HL-60 (cell line): ENCODE data around the gene BABAM1.

Experiments used
- DNase-seq, 2 experiments: peaks; one replicate each; pipeline ENCODE4 v3.0.0-alpha.2; 2010 to 2020; ENCODE audit warnings: low read depth in 1 of 2, low spot score in 1 of 2
- H3K27ac ChIP-seq: fragments of 250-450 bp; sonication (Bioruptor Pico); replicated peaks from 2 replicates; pipeline ENCODE4 v1.5.1; 2020; ENCODE audit warnings: mild to moderate bottlenecking, moderate library complexity
- H3K27me3 ChIP-seq: fragments of 250-450 bp; sonication (Bioruptor Pico); 2 replicates; pipeline ENCODE4 v1.5.1; 2021; ENCODE audit warnings: mild to moderate bottlenecking, moderate library complexity; ENCODE audit not compliant: insufficient read depth, poor library complexity, severe bottlenecking
- H3K4me3 ChIP-seq: replicated peaks from 2 replicates; pipeline ENCODE4 v1.5.1; 2011; ENCODE audit warnings: mild to moderate bottlenecking, control low read depth, low read length; ENCODE audit not compliant: insufficient read depth
- CTCF ChIP-seq: IDR thresholded peaks from one replicate; pipeline ENCODE4 v1.5.1; 2011; ENCODE audit warnings: low read length, control low read depth, inconsistent platforms; ENCODE audit not compliant: insufficient read depth
- GABPA ChIP-seq: IDR thresholded peaks from 2 replicates; pipeline ENCODE4 v1.6.1; 2012; ENCODE audit warnings: low read depth
- POLR2AphosphoS5 ChIP-seq: IDR thresholded peaks from 2 replicates; pipeline ENCODE4 v1.6.1; 2012; ENCODE audit warnings: low read depth
- REST ChIP-seq: IDR thresholded peaks from 2 replicates; pipeline ENCODE4 v1.6.1; 2012; ENCODE audit warnings: low read depth; ENCODE audit not compliant: insufficient replicate concordance
- SPI1 ChIP-seq: IDR thresholded peaks from 2 replicates; pipeline ENCODE4 v1.6.1; 2012; ENCODE audit warnings: low read depth, mild to moderate bottlenecking, borderline replicate concordance

The BABAM1 gene

GRCh38 chr19:17232258-17232657 lies 35.0 kb upstream of the BABAM1 start:
- no peak for TF ChIP-seq POLR2AphosphoS5
- TF ChIP-seq CTCF, result no peak
- TF ChIP-seq REST, result no peak
- no peak for TF ChIP-seq SPI1
- no peak for TF ChIP-seq GABPA

GRCh38 chr19:17234911-17235299 lies 32.3 kb upstream of the BABAM1 start:
- TF ChIP-seq CTCF (no peak), SPI1 (no peak), POLR2AphosphoS5 (no peak), REST (no peak), GABPA (no peak)
- DNase-seq, result no peak
- Histone ChIP-seq H3K4me3 (peak overlapping the region; percentile 53), H3K27me3 (no peaks in the 10 kb centered on the region), H3K27ac (no peak overlapping the region)

More at GRCh38 chr19:17232258-17232657, 35.0 kb upstream of the BABAM1 start:
- no peak overlapping the region for H3K4me3 ChIP-seq
- H3K27me3 ChIP-seq, result no peaks in the 10 kb centered on the region
- no peak overlapping the region for H3K27ac ChIP-seq
- DNase-seq, result no peak

- Histone ChIP-seq H3K27me3 (no peaks in the 10 kb centered on the region), H3K27ac (no peak overlapping the region), H3K4me3 (peak overlapping the region; percentile 53)
- DNase-seq, result peak; percentile 35 to 72
- TF ChIP-seq CTCF (peak; percentile 28), SPI1 (no peak)
Measured at GRCh38 chr19:17235300-17235970, 31.8 kb upstream of the BABAM1 start.
